Esophagus squamous epithelium (tissue), 4 donors: ENCODE data around the gene KRT74.

Source experiments
- CTCF ChIP-seq, 6 experiments: fragments of 450-650 bp in 4 of 6; fragments of 200-600 bp in 2 of 6; sonication (generic) in 2 of 6; IDR thresholded peaks; one replicate each; pipeline ENCODE4 v1.5.1; 2016 to 2019; ENCODE audit warnings: antibody characterized with exemption in 6 of 6, mild to moderate bottlenecking in 4 of 6, moderate library complexity in 4 of 6
- POLR2A ChIP-seq, 4 donors: fragments of 450-650 bp; IDR thresholded peaks; one replicate each; pipeline ENCODE4 v1.6.1; 2017; ENCODE audit warnings: antibody characterized with exemption in 4 of 4, mild to moderate bottlenecking in 4 of 4, moderate library complexity in 3 of 4

DNA sequence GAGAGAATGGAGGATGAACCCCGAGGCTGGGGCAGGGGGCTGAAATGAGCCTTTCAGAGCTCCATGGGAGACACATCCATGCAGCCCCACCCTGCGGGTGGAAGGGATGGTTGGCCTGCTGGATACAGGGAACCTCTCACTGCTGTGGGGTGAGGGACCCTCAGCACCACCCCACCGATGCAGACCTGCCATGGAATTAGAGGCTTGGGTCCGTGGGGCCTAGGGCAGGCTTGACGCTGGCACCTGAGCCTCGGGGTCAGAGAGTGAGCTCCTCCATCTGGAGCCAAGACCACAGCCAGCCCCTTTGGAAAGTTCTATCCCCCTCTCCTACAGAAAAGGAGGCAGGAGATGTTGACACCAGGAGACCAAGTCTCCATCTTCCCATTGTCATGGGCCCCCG lies 7.4 kb upstream of the KRT74 start:
- no peak for TF ChIP-seq CTCF (IDR thresholded peaks at IDR 0.05)
- no peak for TF ChIP-seq POLR2A (IDR thresholded peaks at IDR 0.05)
